ENCODE data around the gene ATP6V0C. TPM values are rescaled to one million over a fixed set of nuclear protein-coding genes. Genes with fewer than 3 reads are reported as not detected.
A peak's percentile ranks its signal among the peaks of the same experiment; 100 is the strongest.

The ATP6V0C gene
- total RNA-seq, 1 donor from 2014 or later, result 313 TPM

DNA sequence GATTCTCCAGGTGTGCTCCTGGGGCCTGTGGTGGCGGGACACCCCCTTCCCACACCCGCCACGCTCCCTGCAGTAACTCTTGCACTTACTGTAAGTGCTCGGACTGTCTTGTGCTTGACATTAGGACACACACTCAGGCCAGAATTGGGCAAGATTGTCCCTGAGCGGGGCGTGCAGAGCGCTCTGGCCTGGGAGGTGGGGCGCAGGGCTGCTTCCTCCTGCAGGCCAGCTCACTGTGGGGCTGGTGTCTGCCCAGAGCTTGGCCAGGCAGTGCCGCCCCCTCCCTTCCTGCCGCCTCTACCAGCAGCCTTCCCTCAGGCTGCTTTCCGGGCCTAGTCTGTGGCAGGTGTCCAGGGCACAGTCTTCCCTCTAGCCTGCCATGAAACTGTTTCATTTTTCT lies 6.1 kb upstream of the ATP6V0C start:
- intact Hi-C loops (cut with DNase I), result no loop called here
- DNase-seq, result peak; percentile 87
- peak overlapping the region; percentile 16 for H3K4me3 ChIP-seq
- TF ChIP-seq, protein P1, sequence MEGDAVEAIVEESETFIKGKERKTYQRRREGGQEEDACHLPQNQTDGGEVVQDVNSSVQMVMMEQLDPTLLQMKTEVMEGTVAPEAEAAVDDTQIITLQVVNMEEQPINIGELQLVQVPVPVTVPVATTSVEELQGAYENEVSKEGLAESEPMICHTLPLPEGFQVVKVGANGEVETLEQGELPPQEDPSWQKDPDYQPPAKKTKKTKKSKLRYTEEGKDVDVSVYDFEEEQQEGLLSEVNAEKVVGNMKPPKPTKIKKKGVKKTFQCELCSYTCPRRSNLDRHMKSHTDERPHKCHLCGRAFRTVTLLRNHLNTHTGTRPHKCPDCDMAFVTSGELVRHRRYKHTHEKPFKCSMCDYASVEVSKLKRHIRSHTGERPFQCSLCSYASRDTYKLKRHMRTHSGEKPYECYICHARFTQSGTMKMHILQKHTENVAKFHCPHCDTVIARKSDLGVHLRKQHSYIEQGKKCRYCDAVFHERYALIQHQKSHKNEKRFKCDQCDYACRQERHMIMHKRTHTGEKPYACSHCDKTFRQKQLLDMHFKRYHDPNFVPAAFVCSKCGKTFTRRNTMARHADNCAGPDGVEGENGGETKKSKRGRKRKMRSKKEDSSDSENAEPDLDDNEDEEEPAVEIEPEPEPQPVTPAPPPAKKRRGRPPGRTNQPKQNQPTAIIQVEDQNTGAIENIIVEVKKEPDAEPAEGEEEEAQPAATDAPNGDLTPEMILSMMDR (IDR thresholded peaks at IDR 0.05), result no peak
- H3K4me1 ChIP-seq, result peaks cover 29% of the 10 kb centered on the region
- peaks cover 10% of the 10 kb centered on the region for H3K36me3 ChIP-seq
- ATAC-seq, result peak; percentile 65 to 84
- no peaks in the 10 kb centered on the region for H3K9me3 ChIP-seq
- H3K27me3 ChIP-seq (ENCODE audit: low read depth), result no peaks in the 10 kb centered on the region
- peak overlapping the region; percentile 83 for H3K27ac ChIP-seq

DNA sequence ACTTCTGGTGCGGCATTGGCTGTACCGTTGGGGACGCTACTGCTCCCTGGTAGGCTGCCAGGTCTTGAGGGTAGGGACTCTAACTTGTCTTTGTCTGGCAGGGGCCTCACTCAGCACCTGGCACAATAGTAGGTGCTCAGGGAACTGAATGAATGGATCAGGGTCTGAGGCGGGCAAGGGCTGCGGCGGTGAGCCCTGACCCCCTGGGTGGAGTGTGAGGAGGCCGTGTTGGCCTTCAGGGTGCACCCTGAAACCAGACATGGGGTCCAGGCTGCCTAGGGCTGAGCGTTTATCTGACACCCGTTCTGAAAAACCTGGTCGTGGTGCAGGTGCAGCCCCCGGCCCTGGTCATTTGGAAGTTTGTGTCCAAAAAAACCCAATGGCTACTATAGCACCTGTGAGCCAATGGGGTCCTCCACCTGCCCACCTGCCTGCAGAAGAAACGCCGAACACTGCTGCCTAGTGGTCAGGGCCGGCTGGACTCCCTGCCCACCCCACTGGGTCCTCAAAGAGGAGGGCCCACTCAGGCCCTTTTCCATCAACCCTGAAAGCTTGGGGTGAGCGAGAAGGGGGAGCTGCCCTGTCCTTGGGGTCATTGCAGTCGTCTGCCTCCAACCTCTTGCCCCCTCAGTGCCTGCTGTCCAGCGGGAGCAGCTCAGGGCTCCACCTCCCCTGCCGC lies 4.9 kb upstream of the ATP6V0C start:
- TF ChIP-seq, protein P1 (IDR thresholded peaks at IDR 0.05), result no peak
- ATAC-seq (no peak), DNase-seq (no peak)
- Histone ChIP-seq H3K36me3 (peaks cover 10% of the 10 kb centered on the region), H3K27me3 (ENCODE audit: low read depth) (no peaks in the 10 kb centered on the region), H3K4me3 (no peak overlapping the region), H3K27ac (no peak overlapping the region), H3K4me1 (peaks cover 28% of the 10 kb centered on the region), H3K9me3 (no peaks in the 10 kb centered on the region)
- intact Hi-C loops (cut with DNase I), result no loop called here

DNA sequence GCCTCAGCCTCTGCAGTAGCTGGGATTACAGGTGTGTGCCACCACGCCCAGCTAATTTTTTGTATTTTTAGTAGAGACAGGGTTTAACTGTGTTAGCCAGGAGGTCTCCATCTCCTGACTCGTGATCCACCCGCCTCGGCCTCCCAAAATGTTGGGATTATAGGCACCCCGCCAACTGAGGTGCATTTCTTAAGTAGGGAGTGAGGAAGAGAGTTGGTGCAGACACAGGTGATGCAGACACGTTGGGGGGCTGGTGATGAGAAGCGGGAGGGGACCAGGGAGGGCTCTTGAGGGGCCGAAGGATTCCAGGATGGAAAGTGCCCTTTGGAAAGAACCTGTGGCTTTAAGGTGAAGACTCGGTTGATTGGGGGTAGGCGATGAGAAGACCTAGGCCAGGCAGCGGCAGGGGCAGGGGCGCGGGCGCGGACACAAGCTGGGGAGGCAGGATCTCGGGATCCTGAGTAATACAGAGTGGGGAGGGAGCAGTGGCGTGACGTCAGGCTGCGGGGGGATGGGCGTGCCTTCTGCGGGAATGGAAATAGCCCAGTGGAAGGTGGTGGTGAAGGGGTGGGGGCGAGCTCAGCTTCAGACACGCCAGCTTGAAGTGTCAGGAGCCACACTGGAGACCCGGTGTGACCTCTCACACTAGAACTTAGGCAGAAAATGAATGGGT lies 2.5 kb upstream of the ATP6V0C start:
- intact Hi-C loops (cut with DNase I), result no loop called here
- peaks cover 10% of the 10 kb centered on the region for H3K36me3 ChIP-seq
- H3K4me3 ChIP-seq, result no peak overlapping the region
- TF ChIP-seq, protein P1 (IDR thresholded peaks at IDR 0.05), result no peak
- no peaks in the 10 kb centered on the region for H3K27me3 ChIP-seq (ENCODE audit: low read depth)
- DNase-seq (peak; percentile 72), ATAC-seq (no peak)
- H3K27ac ChIP-seq, result no peak overlapping the region
- H3K9me3 ChIP-seq, result no peaks in the 10 kb centered on the region
- H3K4me1 ChIP-seq, result peaks cover 42% of the 10 kb centered on the region

DNA sequence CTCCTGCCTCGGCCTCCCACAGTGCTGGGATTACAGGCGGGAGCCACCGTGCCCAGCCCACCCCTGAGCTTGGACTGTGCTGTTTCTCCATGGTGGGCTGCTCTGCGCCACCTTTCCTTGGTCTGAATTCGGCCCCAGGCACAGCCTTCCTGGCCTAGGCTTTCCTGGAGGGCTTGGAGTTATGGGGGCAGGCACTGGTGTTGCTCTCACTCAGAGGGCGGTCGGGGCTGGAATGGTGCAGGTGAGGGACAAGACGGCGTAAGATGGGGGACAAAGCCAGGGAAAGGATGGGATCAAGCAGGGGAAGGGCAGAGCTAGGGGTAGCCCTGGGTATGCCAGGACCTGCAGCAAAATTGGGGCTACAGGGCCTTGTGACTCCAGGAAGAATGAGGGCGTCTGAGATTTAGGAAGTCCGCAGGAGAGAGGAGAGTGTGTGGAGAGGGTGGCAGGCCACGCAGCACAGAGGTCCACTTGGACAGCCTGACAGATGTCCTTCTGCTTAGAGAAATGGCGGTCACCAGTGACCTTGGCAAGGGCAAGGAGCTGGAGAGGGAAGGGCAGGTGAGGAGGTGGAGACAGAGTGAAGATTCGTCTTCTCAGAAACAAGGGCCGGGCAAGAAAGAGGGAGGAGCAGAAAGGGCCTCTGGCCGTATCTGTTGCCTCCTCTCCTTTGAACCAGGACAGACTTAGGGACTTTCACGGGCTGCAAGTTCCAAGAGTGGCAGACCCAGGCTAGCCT lies 1.6 kb upstream of the ATP6V0C start:
- no peak overlapping the region for H3K4me3 ChIP-seq
- ATAC-seq (no peak), DNase-seq (no peak)
- H3K4me1 ChIP-seq, result peaks cover 46% of the 10 kb centered on the region
- peak overlapping the region; percentile 98 for H3K27ac ChIP-seq
- intact Hi-C loops (cut with DNase I), result no loop called here
- H3K9me3 ChIP-seq, result no peaks in the 10 kb centered on the region
- TF ChIP-seq, protein P1 (IDR thresholded peaks at IDR 0.05), result no peak
- H3K36me3 ChIP-seq, result peaks cover 3% of the 10 kb centered on the region
- H3K27me3 ChIP-seq (ENCODE audit: low read depth), result no peaks in the 10 kb centered on the region

DNA sequence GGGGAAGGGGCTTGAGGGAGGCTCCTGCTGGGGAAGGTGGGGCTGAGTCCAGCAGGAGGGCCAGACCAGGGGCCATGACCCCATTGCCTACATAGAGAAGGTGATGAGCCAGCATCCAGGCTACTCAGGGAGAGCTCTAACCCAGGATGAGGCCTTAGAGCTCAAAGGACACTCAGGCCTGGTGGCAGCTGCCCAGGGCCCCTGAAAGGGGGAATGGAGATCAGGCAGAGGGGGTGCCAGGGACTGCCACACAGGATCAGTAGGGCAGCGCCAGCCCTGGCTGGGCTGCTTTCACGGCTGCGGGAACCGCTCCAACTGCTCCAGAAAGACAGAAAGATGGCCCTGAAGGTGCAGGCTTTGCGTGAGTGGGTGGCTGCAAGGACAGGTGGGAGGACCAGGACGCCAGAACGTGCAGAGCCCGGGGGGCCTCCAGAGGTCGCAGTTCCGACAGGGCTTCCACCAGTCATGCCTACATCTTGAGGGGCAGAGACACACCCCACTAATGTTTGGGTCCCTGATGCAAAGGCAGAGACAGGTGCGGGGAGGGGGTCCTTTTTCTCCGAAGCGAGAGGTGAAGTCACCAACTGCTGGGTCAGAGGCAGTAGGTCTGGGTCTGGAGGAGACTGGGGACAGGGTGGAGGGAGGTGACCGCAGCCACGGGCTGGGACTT lies 882 bp upstream of the ATP6V0C start:
- intact Hi-C loops (cut with DNase I), result no loop called here
- Histone ChIP-seq H3K4me3 (peak overlapping the region; percentile 85), H3K27ac (peak overlapping the region; percentile 98), H3K9me3 (no peaks in the 10 kb centered on the region), H3K36me3 (no peaks in the 10 kb centered on the region), H3K27me3 (ENCODE audit: low read depth) (no peaks in the 10 kb centered on the region), H3K4me1 (peaks cover 51% of the 10 kb centered on the region)
- TF ChIP-seq, protein P1 (IDR thresholded peaks at IDR 0.05), result no peak
- DNase-seq (peak; percentile 50), ATAC-seq (peak in 1 of 2 donors; percentile 1)

Data from lower lobe of right lung (tissue), 2 donors.